NCI-H69 (cell line): ENCODE data around the gene DIO1.
A peak's percentile ranks its signal among the peaks of the same experiment; 100 is the strongest.

Source experiments
- DNase-seq: peaks from one replicate; lab custom pipeline; 2025; lab: John Stamatoyannopoulos, UW

The DIO1 gene

DNA sequence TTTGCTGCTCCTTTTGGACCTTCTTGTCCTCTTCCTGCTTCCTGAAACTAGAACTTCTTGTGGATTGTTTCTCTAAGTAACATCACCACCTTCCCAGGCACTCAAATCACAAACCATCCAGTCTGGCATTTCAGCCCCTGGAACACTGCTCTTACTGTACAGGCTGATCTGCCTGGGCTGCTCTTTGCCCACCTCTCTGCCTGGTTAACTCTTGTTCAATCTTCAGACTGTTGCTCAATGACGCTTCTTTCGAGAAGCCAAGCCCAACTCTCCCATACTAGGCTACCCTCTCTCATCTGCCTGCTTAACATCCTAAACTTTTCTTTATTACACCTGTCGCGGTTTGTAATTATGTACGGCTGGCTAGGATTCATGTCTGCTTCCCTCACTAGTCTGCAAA, 657 bp downstream of the DIO1 start:
- no peak for DNase-seq

DNA sequence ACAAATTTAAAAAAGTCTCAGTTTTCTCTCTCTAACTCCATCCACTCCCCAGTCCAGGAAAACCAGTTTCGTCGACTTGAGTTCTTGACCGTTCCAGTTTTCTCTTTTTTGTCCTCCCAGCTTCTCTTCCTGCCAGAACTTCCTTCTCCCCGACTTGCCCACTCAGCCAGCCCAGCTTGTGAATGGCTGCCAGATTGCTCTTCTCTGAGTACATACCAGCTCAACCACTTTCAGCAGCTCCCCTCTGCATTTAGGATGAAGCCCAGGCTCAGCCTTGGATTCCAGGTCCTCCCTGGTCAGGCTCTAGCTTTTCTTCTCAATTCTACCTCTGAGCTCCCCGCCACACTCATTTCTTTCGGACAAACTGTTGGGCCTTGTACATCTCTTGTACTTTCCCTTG, 1.4 kb downstream of the DIO1 start:
- DNase-seq: no peak

DNA sequence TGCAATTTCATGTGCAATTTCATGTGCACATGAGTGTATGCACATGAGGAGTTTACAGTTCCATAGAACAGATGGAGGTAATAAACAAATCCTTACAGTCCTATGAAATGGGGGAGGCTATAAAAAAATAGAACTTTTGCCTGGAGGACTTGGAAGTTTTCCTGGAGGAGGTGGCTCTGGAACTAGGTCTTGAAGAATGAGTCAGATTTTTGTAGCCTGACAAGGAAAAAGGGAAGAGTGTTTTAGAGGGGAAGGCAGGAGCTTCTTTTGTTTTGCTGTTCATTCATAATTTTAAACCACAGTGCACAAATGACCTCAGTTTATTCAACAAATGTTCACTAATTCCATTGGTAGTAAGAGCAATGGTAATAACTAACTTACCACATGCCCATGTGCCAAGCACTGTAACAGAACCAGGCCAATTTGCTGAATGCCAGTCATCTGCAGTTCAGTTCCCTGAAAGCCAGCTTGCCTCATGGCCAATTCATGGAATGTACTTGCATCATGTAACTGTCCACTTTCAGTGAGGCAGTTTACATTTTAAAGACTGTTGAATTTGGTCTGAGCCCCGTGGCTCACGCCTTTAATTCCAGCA, 2.7 kb downstream of the DIO1 start:
- no peak for DNase-seq

DNA sequence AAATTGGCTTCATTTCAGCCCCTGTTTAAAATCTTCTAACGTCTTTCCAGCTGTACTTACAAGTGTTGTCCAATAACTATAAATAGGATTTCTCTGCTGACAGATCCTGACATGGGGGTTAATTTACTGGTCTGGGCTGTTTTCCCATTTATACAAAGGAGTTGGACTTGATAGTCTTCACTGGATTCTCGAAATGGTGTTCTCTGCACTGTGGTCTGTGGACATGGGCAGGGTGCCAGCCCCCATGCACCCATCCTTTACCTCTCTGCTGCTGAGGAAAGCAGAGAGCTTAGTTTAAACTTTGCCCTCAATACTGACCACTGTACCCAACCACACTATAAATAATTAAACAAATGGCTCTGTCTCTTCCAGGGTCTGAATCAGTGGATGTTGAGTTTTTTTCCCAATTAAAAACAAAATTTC, 5.2 kb downstream of the DIO1 start:
- peak; percentile 34 for DNase-seq

DNA sequence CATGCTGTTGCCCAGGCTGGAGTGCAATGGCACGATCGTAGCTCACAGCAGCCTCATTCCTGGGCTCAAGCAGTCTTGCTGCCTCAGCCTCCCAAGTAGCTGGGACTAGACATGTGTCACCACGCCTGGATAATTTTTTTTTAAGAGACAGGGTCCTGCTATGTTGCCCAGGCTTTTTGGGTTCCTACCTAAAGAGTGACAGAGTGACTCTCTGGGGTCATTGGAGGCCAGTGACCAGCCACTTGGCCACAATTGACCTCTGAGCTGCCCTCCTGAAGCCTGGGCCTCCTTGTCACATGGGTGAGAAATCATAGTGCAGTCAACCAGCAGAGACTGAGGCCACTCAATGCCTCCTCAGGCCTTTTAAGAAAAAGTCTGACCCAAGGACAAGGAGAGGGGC, 5.7 kb downstream of the DIO1 start:
- no peak for DNase-seq

DNA sequence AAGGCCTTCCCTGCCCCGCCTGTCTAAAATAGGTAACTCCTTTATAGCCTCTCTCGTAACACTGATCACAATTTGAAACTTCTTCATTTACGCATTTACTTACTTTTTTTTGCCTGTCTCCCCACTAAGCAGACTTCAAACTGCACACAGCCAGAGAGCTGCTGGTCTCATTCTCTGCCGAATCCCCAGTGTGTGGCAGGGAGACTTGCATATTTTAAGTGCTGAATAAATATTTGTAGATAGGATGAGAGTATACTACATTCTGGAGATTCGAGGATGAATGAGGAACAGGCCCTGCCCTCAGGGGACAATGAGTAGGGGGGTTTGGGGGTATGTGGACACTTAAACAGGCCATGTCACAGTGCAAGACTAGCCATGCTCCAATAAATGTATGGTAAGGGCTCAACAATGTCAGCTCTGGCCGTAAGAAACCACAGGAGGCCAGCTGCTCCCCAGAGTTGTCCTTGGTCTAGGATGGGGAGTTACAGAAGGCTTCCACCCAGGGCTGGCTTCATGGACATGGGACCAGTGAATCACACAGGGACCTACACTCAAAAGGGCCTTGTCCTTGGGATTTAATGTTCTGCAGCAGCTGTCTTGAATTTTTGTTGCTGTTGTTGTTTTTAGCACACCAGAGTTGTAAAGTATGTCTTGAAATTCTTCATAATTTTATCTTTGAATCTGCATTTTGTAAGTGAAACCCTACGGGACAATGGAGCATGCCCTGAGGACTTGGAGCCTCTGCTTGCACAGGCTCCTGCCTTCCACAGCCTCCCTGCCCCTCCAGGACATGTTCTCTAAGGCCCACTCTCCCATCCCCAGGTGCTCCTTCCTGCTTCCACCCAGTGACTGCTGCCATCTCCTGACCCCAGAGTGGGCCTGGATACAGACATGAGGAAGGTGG, 8.5 kb downstream of the DIO1 start:
- peak; percentile 2 for DNase-seq

DNA sequence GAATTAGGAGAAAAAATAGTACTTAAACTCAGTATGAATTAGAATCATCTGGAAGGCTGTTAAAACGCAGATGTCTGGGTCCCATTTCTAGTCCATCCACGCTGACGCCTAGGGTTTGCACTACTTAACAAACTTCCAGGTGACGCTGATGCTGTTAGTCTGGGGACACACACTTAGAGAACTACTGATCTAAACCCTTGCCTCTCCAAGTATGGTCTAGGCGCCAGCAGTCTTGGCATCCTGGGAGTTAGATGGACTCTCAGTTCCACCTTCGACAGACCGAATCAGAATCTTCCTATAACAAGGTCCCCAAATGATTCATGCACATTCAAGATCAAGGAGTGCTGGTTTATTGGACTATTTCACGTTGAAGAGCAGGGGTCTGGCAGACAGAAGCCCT, 11.5 kb downstream of the DIO1 start:
- DNase-seq: no peak

DNA sequence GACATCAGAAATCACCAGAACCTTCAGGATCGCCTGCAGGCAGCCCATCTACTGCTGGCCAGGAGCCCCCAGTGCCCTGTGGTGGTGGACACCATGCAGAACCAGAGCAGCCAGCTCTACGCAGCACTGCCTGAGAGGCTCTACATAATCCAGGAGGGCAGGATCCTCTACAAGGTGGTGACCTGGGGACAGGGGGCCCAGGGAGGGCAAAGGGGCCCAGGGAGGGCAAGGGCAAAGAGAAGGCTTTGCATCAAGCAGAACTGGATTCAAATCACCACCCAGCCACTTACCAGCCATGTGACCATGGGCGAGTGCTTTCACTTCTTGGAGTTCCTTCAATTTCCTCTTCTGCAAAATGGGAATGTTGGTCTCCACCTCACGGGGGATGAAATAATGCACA, 12.1 kb downstream of the DIO1 start:
- no peak for DNase-seq

DNA sequence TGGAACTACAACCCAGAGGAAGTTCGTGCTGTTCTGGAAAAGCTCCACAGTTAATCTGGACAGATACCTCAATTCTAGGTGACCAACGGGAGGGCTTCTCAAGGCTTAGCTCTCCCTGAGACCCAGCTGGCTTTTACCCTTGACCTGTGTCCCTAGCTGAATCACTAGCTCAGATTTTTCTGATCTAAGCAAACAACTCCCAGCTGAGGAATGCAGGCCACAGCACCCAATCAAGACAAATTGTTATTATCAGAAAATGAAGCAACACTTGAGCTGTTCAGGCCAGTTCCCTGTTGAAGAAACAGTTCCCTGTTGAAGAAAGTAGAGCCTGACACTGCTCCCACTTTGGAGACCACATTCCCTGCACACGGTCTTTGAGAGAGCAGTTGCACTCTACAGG, 16.0 kb downstream of the DIO1 start:
- DNase-seq: no peak

DNA sequence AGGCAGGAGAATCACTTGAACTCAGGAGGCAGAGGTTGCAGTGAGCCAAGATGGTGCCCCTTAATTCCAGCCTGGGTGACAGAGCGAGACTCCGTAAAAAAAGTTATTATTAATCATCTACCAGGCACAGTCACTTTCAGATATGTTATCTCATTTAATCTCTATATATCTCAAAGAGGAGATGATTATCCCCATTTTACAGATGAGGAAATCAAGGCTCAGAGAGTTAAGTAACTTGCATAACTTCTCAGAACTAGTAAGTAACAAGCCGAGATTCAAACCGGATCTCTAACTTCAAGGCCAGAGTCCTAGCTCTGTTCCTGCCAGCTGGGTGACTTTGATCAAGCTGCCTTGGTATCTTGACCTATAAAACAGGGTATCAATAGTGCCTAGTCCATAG, 17.5 kb downstream of the DIO1 start:
- DNase-seq: no peak

DNA sequence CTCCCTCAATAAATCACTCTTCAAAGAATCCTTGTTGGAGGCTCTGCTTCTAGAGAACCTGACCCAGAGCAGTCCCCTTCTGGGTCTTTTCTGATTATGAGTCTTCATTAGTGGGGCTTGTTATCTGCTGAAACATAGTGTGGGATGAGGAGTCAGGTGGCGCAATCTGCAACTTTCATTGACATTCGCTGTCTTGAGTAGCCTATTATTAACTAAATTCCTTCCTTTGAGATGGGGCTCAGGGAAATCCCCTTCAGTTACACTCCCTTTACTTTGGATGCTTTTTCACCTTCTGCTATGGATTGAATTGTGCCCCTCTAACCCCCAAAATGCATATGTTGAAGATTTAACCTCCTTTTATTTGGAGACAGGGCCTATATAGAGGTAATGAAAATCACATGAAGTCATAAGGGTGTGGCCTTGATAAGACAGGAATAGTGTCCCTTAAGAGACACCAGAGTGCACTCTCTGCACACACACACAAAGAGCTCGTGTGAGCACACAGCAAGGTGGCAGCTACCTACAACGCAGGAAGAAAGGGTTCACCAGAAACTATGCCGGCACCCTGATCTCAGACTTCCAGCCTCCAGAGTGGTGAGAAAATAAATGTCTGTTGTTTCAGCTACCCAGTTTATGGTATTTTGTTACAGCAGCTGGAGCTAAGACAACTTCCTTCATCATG, 19.5 kb downstream of the DIO1 start:
- DNase-seq: no peak

DNA sequence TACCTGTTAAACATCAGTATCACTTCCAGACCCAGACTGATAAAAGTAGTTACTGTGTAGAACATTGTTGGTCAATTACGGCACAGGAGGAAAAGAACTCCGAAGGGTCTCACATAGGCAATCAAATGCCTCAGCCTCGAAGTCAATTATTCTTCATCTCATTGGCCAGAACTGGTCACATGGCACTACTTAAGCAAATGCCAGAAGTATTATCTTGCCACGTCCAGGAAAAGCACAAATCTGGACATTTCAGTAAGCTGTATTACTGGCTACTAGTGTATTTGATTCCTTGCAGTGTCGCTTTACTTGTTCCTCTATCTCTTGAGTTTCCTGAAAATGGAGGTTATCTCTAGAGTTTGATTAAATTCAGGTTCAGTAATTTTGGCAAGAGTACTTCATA, 24.4 kb downstream of the DIO1 start:
- DNase-seq: no peak

DNA sequence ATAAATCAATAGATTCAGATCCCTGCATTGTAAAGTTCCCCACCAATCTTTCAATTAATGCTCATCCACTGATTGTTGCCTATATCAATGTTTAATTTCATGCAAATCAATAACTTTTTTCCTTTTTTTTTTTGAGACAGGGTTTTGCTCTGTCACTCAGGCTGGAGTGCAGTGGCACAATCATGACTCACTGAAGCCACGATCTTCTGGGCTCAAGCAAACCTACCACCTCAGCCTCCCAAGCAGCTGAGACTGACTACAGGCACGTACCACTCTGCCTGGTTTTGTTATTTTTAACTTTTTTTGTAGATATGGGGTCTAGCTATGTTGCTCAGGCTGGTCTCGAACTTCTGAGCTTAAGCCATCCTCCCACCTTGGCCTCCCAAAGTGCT, 25.7 kb downstream of the DIO1 start:
- DNase-seq: no peak

DNA sequence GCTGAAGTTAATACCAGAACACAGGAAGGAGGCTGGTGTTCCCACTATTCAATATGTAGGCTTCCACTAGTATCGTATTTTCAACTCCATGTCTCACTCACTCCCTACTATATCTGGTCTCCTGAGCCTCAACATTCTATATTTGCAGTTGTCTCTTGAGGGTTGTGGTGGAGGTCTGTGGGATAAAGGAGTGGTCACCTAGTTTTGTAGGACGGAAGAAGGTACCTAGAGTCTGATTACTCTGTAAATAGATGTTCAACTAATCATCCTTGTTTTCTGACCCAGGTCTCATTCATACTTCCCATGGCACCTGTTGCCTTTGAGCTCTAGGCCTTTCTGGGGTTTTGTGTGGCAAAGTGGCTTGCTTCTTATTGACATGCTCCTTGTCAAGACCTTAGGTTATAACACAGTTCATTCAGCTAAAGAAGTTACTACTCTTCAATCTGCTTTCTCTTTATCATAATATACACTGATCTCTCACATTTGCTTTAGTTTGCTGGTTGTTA, 33.4 kb downstream of the DIO1 start:
- DNase-seq: no peak

DNA sequence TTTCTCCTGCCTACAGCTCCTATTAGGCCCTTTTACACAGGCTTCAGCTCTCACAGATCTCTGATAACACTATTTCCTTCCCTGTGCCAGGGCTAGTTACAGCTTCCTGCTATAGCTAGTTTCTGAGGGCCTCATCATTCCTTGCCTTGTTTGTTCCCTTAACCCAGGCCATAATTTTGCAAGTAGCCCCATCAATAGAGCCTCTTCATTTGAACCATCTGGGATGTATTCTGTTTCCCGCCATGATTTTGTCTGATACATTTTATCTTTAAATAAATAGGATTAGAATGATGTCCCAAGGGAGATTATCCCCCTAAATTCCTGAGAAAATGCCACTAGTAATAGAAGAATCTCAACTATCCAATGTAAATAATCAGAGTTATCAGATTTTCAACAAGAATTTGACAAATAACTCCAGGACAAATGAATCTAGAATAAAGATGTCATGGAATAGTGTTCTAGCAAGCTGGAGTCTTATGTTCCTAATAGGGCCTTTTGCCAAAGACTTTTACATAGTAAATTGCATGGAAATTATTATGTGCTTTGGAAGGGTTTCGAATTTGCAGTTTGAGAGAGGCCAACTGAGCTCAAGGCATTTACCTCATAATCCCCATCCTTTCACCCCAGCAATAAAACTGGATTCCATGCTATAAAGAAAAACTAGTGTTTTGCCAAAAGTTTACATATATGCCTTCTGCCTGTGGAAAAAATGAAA, 35.4 kb downstream of the DIO1 start:
- DNase-seq: no peak

DNA sequence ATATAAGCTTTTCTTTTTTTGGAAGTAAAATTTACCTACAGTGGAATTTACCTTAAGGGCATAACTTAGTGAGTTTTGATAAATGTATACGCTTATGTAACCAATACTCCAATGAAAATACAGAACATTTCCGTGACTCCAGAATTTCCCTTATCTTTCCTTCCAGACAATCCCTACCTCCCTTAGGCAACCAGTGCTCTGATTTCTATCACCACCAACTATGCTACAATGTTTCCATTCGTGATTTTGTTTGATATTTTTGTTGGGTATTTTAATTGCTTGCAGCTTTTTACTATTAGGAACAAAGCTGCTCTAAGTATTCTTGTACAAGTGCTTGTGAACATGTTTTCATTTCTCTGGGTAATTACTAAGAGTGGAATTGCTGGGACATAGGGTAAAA, 36.9 kb downstream of the DIO1 start:
- DNase-seq: no peak

DNA sequence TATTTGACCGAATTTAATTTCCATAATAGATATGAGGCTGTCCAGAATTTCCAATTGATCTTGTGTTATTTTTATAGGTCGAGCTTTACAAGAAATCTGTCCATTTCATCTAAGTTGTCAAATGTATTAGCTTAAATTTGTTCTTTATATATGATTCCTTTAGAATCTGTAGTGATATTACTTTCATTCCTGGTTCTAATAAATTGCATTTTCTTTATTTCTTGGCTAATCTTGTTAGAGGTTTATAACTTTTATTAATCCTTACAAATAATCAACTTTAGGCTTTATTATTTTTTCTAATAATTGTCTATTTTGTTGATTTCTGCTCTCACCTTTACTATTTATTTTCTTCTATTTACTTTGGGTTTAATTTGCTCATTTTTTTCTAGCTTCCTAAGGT, 37.5 kb downstream of the DIO1 start:
- no peak for DNase-seq

DNA sequence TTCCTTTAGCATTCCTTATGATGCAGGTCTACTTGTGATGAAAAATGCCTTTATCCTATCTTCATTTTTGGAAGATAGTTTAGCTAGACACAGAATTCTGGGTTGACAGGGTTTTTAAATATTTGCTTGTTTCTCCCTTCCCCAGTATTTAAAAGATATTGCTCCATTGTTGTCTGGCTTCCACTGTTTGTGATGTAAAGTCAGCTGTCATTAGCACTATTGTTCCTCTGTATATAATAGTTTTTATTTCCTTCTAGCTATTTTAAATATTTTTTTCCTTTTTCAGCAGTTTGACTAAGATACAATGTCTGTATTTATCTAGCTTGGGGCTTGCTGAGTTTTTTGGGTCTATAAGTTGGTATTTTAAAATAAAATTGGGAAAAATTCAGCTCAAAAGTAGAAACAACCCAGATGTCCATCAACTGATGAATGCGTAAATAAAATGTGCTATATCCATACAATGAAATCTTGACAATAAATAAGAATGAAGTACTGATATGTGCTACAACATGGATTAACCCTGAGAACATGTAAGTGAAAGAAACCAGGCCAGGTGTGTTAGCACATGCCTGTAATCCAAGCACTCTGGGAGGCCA, 40.3 kb downstream of the DIO1 start:
- no peak for DNase-seq

DNA sequence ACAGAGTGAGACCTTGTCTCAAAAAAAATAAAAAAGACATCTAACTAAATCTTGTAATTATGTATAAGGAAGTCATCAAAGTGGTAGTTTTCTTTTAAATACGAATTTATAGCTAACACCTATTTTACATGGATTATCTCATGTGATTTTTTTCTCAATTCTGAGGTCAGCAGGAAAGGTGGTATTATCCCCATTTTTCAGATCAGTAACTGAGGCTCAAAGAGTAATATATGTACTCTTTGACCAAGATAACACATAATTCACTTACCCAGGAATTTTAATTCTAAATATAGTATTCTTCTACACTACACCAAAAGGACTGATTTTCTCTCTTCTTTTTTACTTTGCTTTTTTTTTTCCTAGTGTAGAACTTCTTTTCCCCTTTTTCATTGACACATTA, 42.4 kb downstream of the DIO1 start:
- no peak for DNase-seq

DNA sequence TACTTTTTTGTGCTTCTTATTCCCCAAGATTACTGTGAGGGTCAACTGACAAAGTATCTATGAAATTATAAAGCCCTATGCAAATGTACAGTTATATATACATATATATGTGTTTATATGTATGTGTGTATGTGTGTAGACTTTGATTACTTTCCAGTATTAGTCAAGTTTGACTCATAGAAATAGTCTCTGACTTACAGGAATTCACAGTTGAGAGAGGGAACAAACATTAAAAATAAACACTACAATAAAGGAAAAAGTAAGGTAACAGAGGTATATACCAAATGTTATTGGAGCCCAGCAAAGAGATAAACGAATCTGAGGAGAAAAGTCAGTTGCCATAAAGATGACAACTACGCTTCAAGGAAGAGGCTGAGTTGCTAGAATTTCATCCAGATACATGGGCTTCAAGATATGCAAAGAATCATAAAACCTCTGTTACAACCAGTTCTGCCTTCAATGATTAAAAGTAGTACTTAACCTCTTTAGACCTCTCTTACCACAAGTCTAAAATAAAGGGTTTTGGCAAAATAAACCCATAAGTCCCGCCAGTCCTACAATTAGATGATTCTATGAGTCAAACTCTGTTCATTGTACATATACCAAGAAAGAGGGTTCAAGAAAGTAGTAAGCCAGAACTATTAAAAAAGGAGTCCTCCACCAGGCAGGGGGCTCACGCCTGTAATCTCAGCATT, 44.3 kb downstream of the DIO1 start:
- no peak for DNase-seq
